RWPE2 (cell line): ENCODE data around the gene HOXC5.
A peak's percentile ranks its signal among the peaks of the same experiment; 100 is the strongest.

ENCODE experiments used
- ATAC-seq: fragments of 200-7000 bp; cut with Tn5 transposase; 3 replicates; pipeline ENCODE4 v1.9.1; 2021; ENCODE audit warnings: low read depth
- DNase-seq: peaks from one replicate; pipeline ENCODE4 v3.0.0-alpha.2; 2020; ENCODE audit warnings: low spot score
- H3K27ac ChIP-seq: fragments of 450-650 bp; 2 replicates; pipeline ENCODE4 v1.5.1; 2017; ENCODE audit warnings: mild to moderate bottlenecking; ENCODE audit not compliant: poor library complexity, severe bottlenecking
- H3K27me3 ChIP-seq: fragments of 250-450 bp; sonication (Bioruptor Pico); 2 replicates; pipeline ENCODE4 v1.5.1; 2021; ENCODE audit warnings: mild to moderate bottlenecking, moderate library complexity; ENCODE audit not compliant: insufficient read depth, poor library complexity, severe bottlenecking
- H3K36me3 ChIP-seq: fragments of 250-450 bp; sonication (Bioruptor Pico); 2 replicates; pipeline ENCODE4 v1.5.1; 2020; ENCODE audit warnings: low read depth, mild to moderate bottlenecking, moderate library complexity
- H3K4me1 ChIP-seq: fragments of 250-450 bp; sonication (Bioruptor Pico); 2 replicates; pipeline ENCODE4 v1.5.1; 2021; ENCODE audit warnings: mild to moderate bottlenecking, moderate library complexity; ENCODE audit not compliant: insufficient read depth, poor library complexity, severe bottlenecking
- H3K4me3 ChIP-seq: fragments of 250-450 bp; sonication (Bioruptor Pico); 2 replicates; pipeline ENCODE4 v1.5.1; 2021; ENCODE audit warnings: mild to moderate bottlenecking, moderate library complexity; ENCODE audit not compliant: severe bottlenecking
- H3K9me3 ChIP-seq: fragments of 250-450 bp; sonication (Bioruptor Pico); 2 replicates; pipeline ENCODE4 v1.5.1; 2021; ENCODE audit warnings: mild to moderate bottlenecking, moderate library complexity; ENCODE audit not compliant: severe bottlenecking
- TF ChIP-seq, protein P1 (sequence below): fragments of 450-650 bp; IDR thresholded peaks from one replicate; pipeline ENCODE4 v1.5.1; 2017; ENCODE audit warnings: mild to moderate bottlenecking, moderate library complexity; ENCODE audit not compliant: poor library complexity, severe bottlenecking

The HOXC5 gene

DNA sequence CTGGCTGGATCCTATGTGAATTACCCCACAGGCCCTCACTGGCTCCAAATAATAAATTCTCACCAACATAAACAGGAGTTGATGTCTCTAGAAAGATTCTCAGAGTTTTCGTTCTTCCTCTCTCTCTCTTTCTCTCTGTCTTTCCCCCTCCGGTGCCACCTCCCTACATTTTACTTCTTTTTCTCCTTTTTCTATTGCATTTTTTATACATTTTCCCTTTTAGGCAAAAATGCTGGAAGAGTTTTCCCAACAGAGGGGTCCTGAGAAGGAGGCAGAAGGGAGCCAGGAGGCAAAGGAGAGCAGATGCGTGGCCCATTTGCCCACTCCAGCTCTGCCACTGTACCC lies 5.4 kb upstream of the HOXC5 start:
- Histone ChIP-seq H3K4me1 (no peaks in the 10 kb centered on the region), H3K4me3 (no peak overlapping the region), H3K9me3 (no peaks in the 10 kb centered on the region), H3K27ac (no peak overlapping the region), H3K36me3 (no peaks in the 10 kb centered on the region), H3K27me3 (peaks cover 93% of the 10 kb centered on the region)
- ATAC-seq (no peak), DNase-seq (no peak)
- TF ChIP-seq, protein P1, sequence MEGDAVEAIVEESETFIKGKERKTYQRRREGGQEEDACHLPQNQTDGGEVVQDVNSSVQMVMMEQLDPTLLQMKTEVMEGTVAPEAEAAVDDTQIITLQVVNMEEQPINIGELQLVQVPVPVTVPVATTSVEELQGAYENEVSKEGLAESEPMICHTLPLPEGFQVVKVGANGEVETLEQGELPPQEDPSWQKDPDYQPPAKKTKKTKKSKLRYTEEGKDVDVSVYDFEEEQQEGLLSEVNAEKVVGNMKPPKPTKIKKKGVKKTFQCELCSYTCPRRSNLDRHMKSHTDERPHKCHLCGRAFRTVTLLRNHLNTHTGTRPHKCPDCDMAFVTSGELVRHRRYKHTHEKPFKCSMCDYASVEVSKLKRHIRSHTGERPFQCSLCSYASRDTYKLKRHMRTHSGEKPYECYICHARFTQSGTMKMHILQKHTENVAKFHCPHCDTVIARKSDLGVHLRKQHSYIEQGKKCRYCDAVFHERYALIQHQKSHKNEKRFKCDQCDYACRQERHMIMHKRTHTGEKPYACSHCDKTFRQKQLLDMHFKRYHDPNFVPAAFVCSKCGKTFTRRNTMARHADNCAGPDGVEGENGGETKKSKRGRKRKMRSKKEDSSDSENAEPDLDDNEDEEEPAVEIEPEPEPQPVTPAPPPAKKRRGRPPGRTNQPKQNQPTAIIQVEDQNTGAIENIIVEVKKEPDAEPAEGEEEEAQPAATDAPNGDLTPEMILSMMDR, result no peak

DNA sequence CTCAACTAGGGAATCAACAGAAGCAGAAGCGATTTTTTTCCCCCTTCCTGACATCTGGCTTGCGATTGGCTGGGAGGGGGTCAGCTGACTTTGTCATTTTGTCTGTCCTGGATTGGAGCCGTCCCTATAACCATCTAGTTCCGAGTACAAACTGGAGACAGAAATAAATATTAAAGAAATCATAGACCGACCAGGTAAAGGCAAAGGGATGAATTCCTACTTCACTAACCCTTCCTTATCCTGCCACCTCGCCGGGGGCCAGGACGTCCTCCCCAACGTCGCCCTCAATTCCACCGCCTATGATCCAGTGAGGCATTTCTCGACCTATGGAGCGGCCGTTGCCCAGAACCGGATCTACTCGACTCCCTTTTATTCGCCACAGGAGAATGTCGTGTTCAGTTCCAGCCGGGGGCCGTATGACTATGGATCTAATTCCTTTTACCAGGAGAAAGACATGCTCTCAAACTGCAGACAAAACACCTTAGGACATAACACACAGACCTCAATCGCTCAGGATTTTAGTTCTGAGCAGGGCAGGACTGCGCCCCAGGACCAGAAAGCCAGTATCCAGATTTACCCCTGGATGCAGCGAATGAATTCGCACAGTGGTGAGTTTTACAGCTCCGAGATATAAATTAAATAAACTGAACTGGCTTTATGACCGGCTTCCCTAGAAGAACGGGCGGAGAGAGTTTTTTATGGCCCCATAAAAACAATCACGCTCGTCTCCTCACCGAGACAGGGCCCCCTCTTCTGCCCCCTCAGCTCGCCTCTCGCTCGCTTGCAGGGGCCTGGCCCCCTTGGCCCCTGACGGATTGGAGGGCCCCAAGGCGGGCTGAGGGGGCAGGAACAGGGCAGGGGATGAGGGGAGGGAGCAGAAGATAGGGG lies 4.3 kb upstream of the HOXC5 start, which contains the start of gene HOXC6:
Gene HOXC6, plus strand, starts transcription at position 127 of the 888 bp plus-strand sequence. Its CDS starts 82 bp downstream, at position 209.
- H3K36me3 ChIP-seq, result no peaks in the 10 kb centered on the region
- H3K9me3 ChIP-seq, result no peaks in the 10 kb centered on the region
- H3K4me3 ChIP-seq, result peak within 1 kb of the TSS; percentile 19
- no peak within 1 kb of the TSS for H3K27ac ChIP-seq
- DNase-seq, result no peak
- TF ChIP-seq, protein P1, result no peak
- no peaks in the 10 kb centered on the region for H3K4me1 ChIP-seq
- peaks cover 93% of the 10 kb centered on the region for H3K27me3 ChIP-seq
- peak; percentile 50 for ATAC-seq

GRCh38 chr12:54029529-54030441 lies 3.1 kb upstream of the HOXC5 start:
- Histone ChIP-seq H3K36me3 (no peaks in the 10 kb centered on the region), H3K9me3 (no peaks in the 10 kb centered on the region), H3K4me3 (peak overlapping the region; percentile 7), H3K4me1 (no peaks in the 10 kb centered on the region), H3K27ac (no peak overlapping the region), H3K27me3 (peaks cover 94% of the 10 kb centered on the region)
- TF ChIP-seq, protein P1, result no peak
- DNase-seq (no peak), ATAC-seq (no peak)

DNA sequence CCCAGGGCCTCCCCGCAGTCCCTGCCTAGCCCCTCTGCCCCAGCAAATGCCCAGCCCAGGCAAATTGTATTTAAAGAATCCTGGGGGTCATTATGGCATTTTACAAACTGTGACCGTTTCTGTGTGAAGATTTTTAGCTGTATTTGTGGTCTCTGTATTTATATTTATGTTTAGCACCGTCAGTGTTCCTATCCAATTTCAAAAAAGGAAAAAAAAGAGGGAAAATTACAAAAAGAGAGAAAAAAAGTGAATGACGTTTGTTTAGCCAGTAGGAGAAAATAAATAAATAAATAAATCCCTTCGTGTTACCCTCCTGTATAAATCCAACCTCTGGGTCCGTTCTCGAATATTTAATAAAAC lies 2.4 kb upstream of the HOXC5 start:
- Histone ChIP-seq H3K9me3 (no peaks in the 10 kb centered on the region), H3K4me1 (no peaks in the 10 kb centered on the region), H3K27me3 (peaks cover 94% of the 10 kb centered on the region), H3K4me3 (no peak overlapping the region), H3K27ac (no peak overlapping the region), H3K36me3 (no peaks in the 10 kb centered on the region)
- ATAC-seq (no peak), DNase-seq (no peak)
- TF ChIP-seq, protein P1, result no peak
